Midbrain (tissue), 1 donor: ENCODE data around the gene IL15RA.
"Not testable (repeated sequence)": the region's sequence is repeated elsewhere in the genome, so short reads cannot be mapped to it uniquely, and the experiment has no call there.

Experiments used
- DNase-seq: peaks from one replicate; lab custom pipeline; 2025; lab: John Stamatoyannopoulos, UW

The IL15RA gene

GRCh38 chr10:5970527-5970926 is 6.8 kb downstream of the IL15RA start:
- DNase-seq = no peak

GRCh38 chr10:5970066-5970465 is 7.3 kb downstream of the IL15RA start:
- DNase-seq = no peak

GRCh38 chr10:5968681-5969453 is 8.5 kb downstream of the IL15RA start:
- DNase-seq = no peak

GRCh38 chr10:5968037-5968680 is 9.2 kb downstream of the IL15RA start:
- DNase-seq = no peak

- no peak for DNase-seq
These were observed 12.1 kb downstream of the IL15RA start for GRCh38 chr10:5965266-5965665.

GRCh38 chr10:5964736-5965135 is 12.6 kb downstream of the IL15RA start:
- DNase-seq = no peak

- DNase-seq = no peak
These were observed 13.8 kb downstream of the IL15RA start for GRCh38 chr10:5963591-5963990.

- DNase-seq = no peak
These were observed 14.3 kb downstream of the IL15RA start for GRCh38 chr10:5963071-5963470.

GRCh38 chr10:5962358-5962940 is 14.9 kb downstream of the IL15RA start:
- not testable (repeated sequence) for DNase-seq

GRCh38 chr10:5961405-5962100 is 15.8 kb downstream of the IL15RA start:
- no peak for DNase-seq

GRCh38 chr10:5960973-5961275 is 16.4 kb downstream of the IL15RA start:
- not testable (repeated sequence) for DNase-seq

GRCh38 chr10:5960070-5960972 is 17.0 kb downstream of the IL15RA start:
- no peak for DNase-seq

- no peak for DNase-seq
These were observed 17.7 kb downstream of the IL15RA start for GRCh38 chr10:5959581-5960069.

- DNase-seq = no peak
These were observed 18.2 kb downstream of the IL15RA start for GRCh38 chr10:5959142-5959541.

GRCh38 chr10:5958675-5959074 is 18.7 kb downstream of the IL15RA start:
- DNase-seq = no peak

- no peak for DNase-seq
These were observed 19.3 kb downstream of the IL15RA start for GRCh38 chr10:5958077-5958476.

GRCh38 chr10:5956146-5956936 is 21.0 kb downstream of the IL15RA start:
- no peak for DNase-seq

GRCh38 chr10:5953676-5954075 is 23.7 kb downstream of the IL15RA start:
- no peak for DNase-seq

GRCh38 chr10:5952731-5953385 is 24.5 kb downstream of the IL15RA start:
- no peak for DNase-seq

GRCh38 chr10:5951721-5952407 is 25.5 kb downstream of the IL15RA start:
- DNase-seq = no peak
